GM12865 (cell line): ENCODE data around the gene CPTP.

Experiments used
- DNase-seq: peaks from one replicate; pipeline ENCODE4 v3.0.0; 2010; ENCODE audit warnings: low read depth
- H3K4me3 ChIP-seq: 2 replicates; pipeline ENCODE4 v1.5.1; 2011; ENCODE audit warnings: mild to moderate bottlenecking, low read depth, low read length, control low read depth
- CTCF ChIP-seq: IDR thresholded peaks from 2 replicates; pipeline ENCODE4 v1.5.1; 2011; ENCODE audit warnings: low read length, control low read depth, low read depth, inconsistent platforms; ENCODE audit not compliant: insufficient read depth; ENCODE audit errors: missing control alignments

Gene CPTP

GRCh38 chr1:1338278-1338677 lies 13.7 kb downstream of the CPTP start:
- TF ChIP-seq CTCF, result no peak
- DNase-seq, result no peak
- H3K4me3 ChIP-seq, result no peak overlapping the region

DNA sequence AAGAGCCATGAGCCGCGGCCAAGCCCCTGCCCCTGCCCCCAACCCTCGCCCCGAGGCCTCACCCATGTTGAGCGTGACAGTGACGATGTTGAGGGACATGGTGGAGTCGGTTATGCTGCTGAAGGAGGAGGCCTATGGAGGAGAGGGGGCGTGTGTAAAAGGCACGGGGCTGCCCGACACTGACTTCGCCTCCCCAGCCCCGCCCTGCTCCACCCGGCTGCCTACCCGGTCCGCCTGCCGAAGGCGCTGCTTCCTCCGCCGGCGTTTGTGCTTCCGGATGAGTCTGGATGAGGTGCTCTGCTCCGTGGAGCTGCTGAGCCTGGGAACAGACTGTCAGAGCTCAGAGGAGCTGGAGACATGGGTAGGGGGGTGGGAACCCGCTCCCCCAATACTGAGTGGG lies 15.6 kb downstream of the CPTP start:
- DNase-seq, result no peak

GRCh38 chr1:1340791-1341548 lies 16.4 kb downstream of the CPTP start:
- no peak for TF ChIP-seq CTCF
- H3K4me3 ChIP-seq, result no peak overlapping the region
- DNase-seq, result no peak

More for the DNA sequence above, 15.6 kb downstream of the CPTP start:
- TF ChIP-seq CTCF, result no peak
- H3K4me3 ChIP-seq, result no peak overlapping the region

- H3K4me3 ChIP-seq, result no peak overlapping the region
- TF ChIP-seq CTCF, result no peak
- no peak for DNase-seq
Measured at GRCh38 chr1:1341549-1342021, 17.0 kb downstream of the CPTP start.

DNA sequence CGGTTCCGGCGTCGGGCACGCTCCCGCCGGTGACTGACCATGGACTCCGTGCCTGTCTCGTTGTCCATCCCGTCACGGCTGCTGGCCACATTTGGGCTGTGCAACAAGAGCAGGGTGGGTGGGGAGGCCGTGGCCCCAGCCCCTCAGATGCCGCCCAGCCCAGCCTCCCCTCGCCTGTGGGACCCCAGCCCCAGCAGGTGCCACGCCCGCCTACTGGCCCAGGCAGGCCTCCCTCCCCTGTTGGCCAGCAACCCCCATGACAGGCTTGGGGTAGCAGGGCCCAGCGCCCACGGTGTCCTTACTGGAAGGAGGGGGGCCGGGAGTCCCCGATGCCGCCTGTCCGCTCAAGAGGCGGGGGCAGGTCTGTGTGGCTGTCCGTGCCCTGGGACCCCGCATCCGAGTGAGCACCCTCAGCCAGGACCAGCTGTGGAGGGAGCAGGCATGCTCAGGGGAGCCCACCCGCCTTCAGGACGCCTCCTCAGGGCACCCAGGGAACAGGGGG lies 17.5 kb downstream of the CPTP start:
- H3K4me3 ChIP-seq, result no peak overlapping the region
- TF ChIP-seq CTCF, result no peak
- no peak for DNase-seq

DNA sequence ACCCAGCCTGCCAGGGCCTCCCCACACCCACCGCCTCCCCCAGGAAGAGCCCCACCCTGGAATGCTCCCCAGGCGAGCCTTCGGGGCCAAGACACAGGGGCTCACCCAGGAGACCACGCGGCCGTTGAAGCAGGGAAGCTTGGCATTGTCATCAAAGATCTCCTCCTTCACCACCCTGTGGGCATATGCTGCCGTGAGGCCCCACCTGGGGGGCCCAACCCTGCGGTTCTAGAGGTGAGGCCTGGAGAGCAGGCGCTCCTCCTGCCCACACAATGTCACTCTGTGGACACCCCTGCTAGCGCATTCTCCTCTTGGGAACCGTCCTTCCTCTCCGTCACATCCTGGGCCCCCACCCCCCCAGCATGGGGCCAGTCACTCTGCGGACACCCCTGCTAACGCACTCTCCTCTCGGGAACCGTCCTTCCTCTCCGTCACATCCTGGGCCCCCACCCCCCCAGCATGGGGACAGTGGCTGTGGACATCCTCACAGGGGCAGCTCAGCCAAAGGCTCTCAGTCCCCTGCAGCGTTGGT lies 18.0 kb downstream of the CPTP start:
- TF ChIP-seq CTCF, result no peak
- DNase-seq, result no peak
- H3K4me3 ChIP-seq, result no peak overlapping the region
